ENCODE measurements around the gene PLCB2. TPM values are rescaled to one million over a fixed set of nuclear protein-coding genes. Genes with fewer than 3 reads are reported as not detected.

The PLCB2 gene
- total RNA-seq, 3 donors from 2014 or later (not counting 1 experiment from before 2014, with no cell fraction given) = 345 to 440 (median 432) TPM

GRCh38 chr15:40323953-40324937 is 16.5 kb upstream of the PLCB2 start:
- H3K9me3 ChIP-seq (ENCODE audit: control insufficient read depth, insufficient read depth, low read length) = no peaks in the 10 kb centered on the region
- H3K27ac ChIP-seq (ENCODE audit: low read length) = no peak overlapping the region
- Mint-ChIP-seq H3K36me3 (no peaks in the 10 kb centered on the region), H3K27me3 (ENCODE audit: low read depth in 2 of 2) (no peaks in the 10 kb centered on the region), H3K4me3 (peak overlapping the region; percentile 83), H3K27ac (peak overlapping the region; percentile 33 to 53), H3K9me3 (no peaks in the 10 kb centered on the region), H3K4me1 (peaks cover 44 to 58% of the 10 kb centered on the region in 2 donors)
- H3K4me1 ChIP-seq (ENCODE audit: control insufficient read depth, insufficient read depth, low read length) = peaks cover 23% of the 10 kb centered on the region
- H3K4me3 ChIP-seq (ENCODE audit: low read length) = peak overlapping the region; percentile 35
- TF ChIP-seq CTCF (IDR thresholded peaks at IDR 0.05) = no peak
- ATAC-seq (peak; percentile 1), DNase-seq (peak in 1 of 2 donors; percentile 72)
- H3K36me3 ChIP-seq (ENCODE audit: control insufficient read depth, insufficient read depth, low read length) = no peaks in the 10 kb centered on the region
- no peaks in the 10 kb centered on the region for H3K27me3 ChIP-seq (ENCODE audit: control insufficient read depth, insufficient read depth, low read length)
- intact Hi-C loops (cut with micrococcal nuclease) = loop anchor here (1.0 to 2.0 kb wide), 2 partner anchors 15 to 34 kb away; partner anchors contain the start of gene DISP2
- under 1% methylated on average over 101 of the region's 101 CpGs for WGBS (ENCODE audit: insufficient coverage)

DNA sequence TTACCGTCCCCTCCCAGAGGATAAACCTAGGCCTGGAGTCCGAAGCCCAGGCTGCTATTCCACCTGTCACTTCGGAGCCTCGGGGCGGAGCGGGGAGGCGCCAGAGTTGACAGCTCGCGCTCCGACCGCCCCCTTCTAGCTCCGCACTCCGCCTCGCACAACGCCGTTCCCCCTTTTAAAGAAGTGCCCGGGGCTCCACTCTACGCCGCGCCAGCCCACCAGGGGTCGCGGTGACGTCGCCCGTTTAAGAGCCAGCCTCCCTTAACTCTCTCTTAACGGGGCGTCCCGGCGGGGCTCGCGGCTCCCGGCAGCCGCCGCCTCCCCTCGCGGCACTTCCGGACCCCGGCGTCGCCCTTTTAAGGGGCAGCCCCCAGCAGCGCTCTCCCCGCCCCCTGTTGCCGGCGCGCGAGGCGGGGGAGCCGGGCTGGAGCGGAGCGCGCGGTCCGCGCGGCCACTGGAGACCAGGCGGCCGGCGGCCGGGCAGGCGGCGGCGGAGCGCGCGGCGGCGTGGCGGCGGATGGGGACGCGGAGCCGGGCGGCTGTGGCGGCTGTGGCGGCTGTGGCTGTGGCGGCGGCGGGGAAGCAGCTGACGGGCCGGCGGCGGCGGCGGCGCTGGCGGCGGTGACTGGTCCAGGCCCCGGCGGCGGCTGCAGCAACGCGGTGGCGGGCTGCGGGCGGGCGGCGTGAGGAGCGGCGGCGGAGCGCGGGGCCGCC is 15.7 kb upstream of the PLCB2 start, which contains the start of gene INAFM2:
Gene INAFM2 (plus strand): TSS at position 454 of the 714 bp plus-strand sequence. CDS start 364 bp downstream, outside the sequence.
- peak within 1 kb of the TSS; percentile 87 for H3K4me3 Mint-ChIP-seq
- Histone ChIP-seq H3K36me3 (ENCODE audit: control insufficient read depth, insufficient read depth, low read length) (no peaks in the 10 kb centered on the region), H3K27me3 (ENCODE audit: control insufficient read depth, insufficient read depth, low read length) (no peaks in the 10 kb centered on the region), H3K4me1 (ENCODE audit: control insufficient read depth, insufficient read depth, low read length) (peaks cover 23% of the 10 kb centered on the region), H3K9me3 (ENCODE audit: control insufficient read depth, insufficient read depth, low read length) (no peaks in the 10 kb centered on the region), H3K4me3 (ENCODE audit: low read length) (peak within 1 kb of the TSS; percentile 35), H3K27ac (ENCODE audit: low read length) (peak within 1 kb of the TSS; percentile 40)
- peak within 1 kb of the TSS; percentile 78 to 92 for H3K27ac Mint-ChIP-seq
- H3K9me3 Mint-ChIP-seq = no peaks in the 10 kb centered on the region
- H3K36me3 Mint-ChIP-seq = no peaks in the 10 kb centered on the region
- DNase-seq (peak; percentile 84 to 96), ATAC-seq (peak; percentile 83 to 93 (median 86))
- peaks cover 39 to 52% of the 10 kb centered on the region in 2 donors for H3K4me1 Mint-ChIP-seq
- TF ChIP-seq CTCF (IDR thresholded peaks at IDR 0.05) = peak; percentile 59
- WGBS (ENCODE audit: insufficient coverage) = under 1% methylated on average over 103 of the region's 103 CpGs
- no peaks in the 10 kb centered on the region for H3K27me3 Mint-ChIP-seq (ENCODE audit: low read depth in 2 of 2)
- intact Hi-C loops (cut with micrococcal nuclease) = loop anchor here (1.0 kb wide), 1 partner anchor 35 kb away; the partner anchor contains the start of gene DISP2

- WGBS (ENCODE audit: insufficient coverage) = 69% methylated on average over 26 of the region's 26 CpGs
- DNase-seq (no peak), ATAC-seq (no peak)
- Mint-ChIP-seq H3K4me3 (peak overlapping the region; percentile 87), H3K4me1 (peaks cover 32 to 46% of the 10 kb centered on the region in 2 donors), H3K27me3 (ENCODE audit: low read depth in 2 of 2) (no peaks in the 10 kb centered on the region), H3K36me3 (no peaks in the 10 kb centered on the region), H3K27ac (peak overlapping the region; percentile 78 to 92), H3K9me3 (no peaks in the 10 kb centered on the region)
- Histone ChIP-seq H3K4me1 (ENCODE audit: control insufficient read depth, insufficient read depth, low read length) (peaks cover 23% of the 10 kb centered on the region), H3K4me3 (ENCODE audit: low read length) (peak overlapping the region; percentile 14), H3K27me3 (ENCODE audit: control insufficient read depth, insufficient read depth, low read length) (no peaks in the 10 kb centered on the region), H3K9me3 (ENCODE audit: control insufficient read depth, insufficient read depth, low read length) (no peaks in the 10 kb centered on the region), H3K36me3 (ENCODE audit: control insufficient read depth, insufficient read depth, low read length) (no peaks in the 10 kb centered on the region), H3K27ac (ENCODE audit: low read length) (peak overlapping the region; percentile 40)
- intact Hi-C loops (cut with micrococcal nuclease) = loop anchor here (1.0 kb wide), 1 partner anchor 36 kb away; the partner anchor contains the start of gene DISP2
- no peak for TF ChIP-seq CTCF (IDR thresholded peaks at IDR 0.05)
Observed at GRCh38 chr15:40322531-40323238, 14.9 kb upstream of the PLCB2 start.
